NCI-H1417 (cell line): ENCODE data around the gene EFEMP1.

Source experiments
- DNase-seq, 3 experiments: peaks; one replicate each; lab custom pipeline; 2025; lab: John Stamatoyannopoulos, UW

EFEMP1 gene

GRCh38 chr2:55898386-55899040 lies 25.1 kb downstream of the EFEMP1 start:
- no peak for DNase-seq

GRCh38 chr2:55896633-55897032 lies 26.9 kb downstream of the EFEMP1 start:
- DNase-seq, result no peak

- no peak for DNase-seq
Measured at GRCh38 chr2:55894720-55895119, 28.9 kb downstream of the EFEMP1 start.

- DNase-seq, result no peak
Measured at GRCh38 chr2:55891671-55892094, 31.9 kb downstream of the EFEMP1 start.

GRCh38 chr2:55888936-55889335 lies 34.6 kb downstream of the EFEMP1 start:
- no peak for DNase-seq

- DNase-seq, result no peak
Measured at GRCh38 chr2:55887901-55888624, 35.5 kb downstream of the EFEMP1 start.

GRCh38 chr2:55887351-55887750 lies 36.2 kb downstream of the EFEMP1 start:
- DNase-seq, result no peak

- no peak for DNase-seq
Measured at GRCh38 chr2:55885944-55886281, 37.7 kb downstream of the EFEMP1 start.

GRCh38 chr2:55885127-55885943 lies 38.2 kb downstream of the EFEMP1 start:
- no peak for DNase-seq

- no peak for DNase-seq
Measured at GRCh38 chr2:55883829-55884228, 39.8 kb downstream of the EFEMP1 start.

GRCh38 chr2:55883357-55883756 lies 40.2 kb downstream of the EFEMP1 start:
- DNase-seq, result no peak

GRCh38 chr2:55882954-55883353 lies 40.6 kb downstream of the EFEMP1 start:
- no peak for DNase-seq

- DNase-seq, result no peak
Measured at GRCh38 chr2:55880416-55881143, 43.0 kb downstream of the EFEMP1 start.

- DNase-seq, result no peak
Measured at GRCh38 chr2:55879976-55880375, 43.6 kb downstream of the EFEMP1 start.

GRCh38 chr2:55877087-55877436 lies 46.5 kb downstream of the EFEMP1 start:
- no peak for DNase-seq

GRCh38 chr2:55876429-55877086 lies 47.0 kb downstream of the EFEMP1 start:
- no peak for DNase-seq

GRCh38 chr2:55875434-55876135 lies 48.0 kb downstream of the EFEMP1 start:
- no peak for DNase-seq

GRCh38 chr2:55874338-55874737 lies 49.2 kb downstream of the EFEMP1 start:
- no peak for DNase-seq

GRCh38 chr2:55871637-55872036 lies 51.9 kb downstream of the EFEMP1 start:
- no peak for DNase-seq

GRCh38 chr2:55869637-55870325 lies 53.8 kb downstream of the EFEMP1 start:
- DNase-seq, result no peak
